GM18520 (cell line): Measurements from ENCODE around the gene ELOVL4.
A peak's percentile ranks its signal among the peaks of the same experiment; 100 is the strongest.

ENCODE experiments used
- ATAC-seq: cut with Tn5 transposase; IDR thresholded peaks from one replicate; pipeline ENCODE4 v1.9.1; 2021; ENCODE audit not compliant: unreplicated experiment

The ELOVL4 gene

GRCh38 chr6:79913369-79913768, 34.0 kb downstream of the ELOVL4 start:
- no peak for ATAC-seq

GRCh38 chr6:79911992-79912391, 35.4 kb downstream of the ELOVL4 start:
- ATAC-seq, result no peak

GRCh38 chr6:79909517-79909916, 37.8 kb downstream of the ELOVL4 start:
- ATAC-seq, result no peak

- ATAC-seq, result no peak
Measured at GRCh38 chr6:79902046-79902445, 45.3 kb downstream of the ELOVL4 start.

GRCh38 chr6:79898076-79898475, 49.3 kb downstream of the ELOVL4 start:
- ATAC-seq, result no peak

GRCh38 chr6:79896075-79896449, 51.3 kb downstream of the ELOVL4 start:
- ATAC-seq, result no peak

GRCh38 chr6:79895382-79896074, 51.8 kb downstream of the ELOVL4 start:
- no peak for ATAC-seq

GRCh38 chr6:79894939-79895338, 52.4 kb downstream of the ELOVL4 start:
- ATAC-seq, result no peak

- ATAC-seq, result no peak
Measured at GRCh38 chr6:79888587-79888986, 58.8 kb downstream of the ELOVL4 start.

- no peak for ATAC-seq
Measured at GRCh38 chr6:79878142-79878748, 69.1 kb downstream of the ELOVL4 start.

- ATAC-seq, result no peak
Measured at GRCh38 chr6:79874531-79875134, 72.7 kb downstream of the ELOVL4 start.

GRCh38 chr6:79872986-79873385, 74.4 kb downstream of the ELOVL4 start:
- no peak for ATAC-seq

GRCh38 chr6:79872303-79872702, 75.0 kb downstream of the ELOVL4 start:
- ATAC-seq, result no peak

- ATAC-seq, result peak; percentile 99
Measured at GRCh38 chr6:79869600-79870084, 77.7 kb downstream of the ELOVL4 start.

GRCh38 chr6:79869184-79869583, 78.2 kb downstream of the ELOVL4 start:
- ATAC-seq, result no peak

GRCh38 chr6:79868098-79868722, 79.1 kb downstream of the ELOVL4 start:
- ATAC-seq, result no peak
